Heart left ventricle (tissue), 16 donors: ENCODE results near the gene FAT1. TPM values are rescaled to one million over a fixed set of nuclear protein-coding genes. Genes with fewer than 3 reads are reported as not detected.
A peak's percentile ranks its signal among the peaks of the same experiment; 100 is the strongest.

Experiments used
- ATAC-seq, 4 donors: fragments of 200-7000 bp; cut with Tn5 transposase; one replicate each; pipeline ENCODE4 v1.9.1; 2020 to 2022; ENCODE audit warnings: moderate library complexity in 4 of 4, mild to moderate bottlenecking in 3 of 4, moderate number of reproducible peaks in 1 of 4
- DNase-seq, 5 donors: peaks; one replicate each; pipeline ENCODE4 v3.0.0-alpha.2; 2020
- H3K27ac ChIP-seq, 12 donors: fragments of 200-600 bp; sonication (generic) in 4 of 12; one replicate each; pipeline versions ENCODE4 v1.5.0 to v1.8.0; 2016 to 2022; ENCODE audit warnings: mild to moderate bottlenecking in 2 of 12
- H3K27me3 ChIP-seq, 9 donors: fragments of 200-600 bp; sonication (generic) in 2 of 9; one replicate each; pipeline versions ENCODE4 v1.5.1 to v1.8.0; 2016 to 2022; ENCODE audit warnings: mild to moderate bottlenecking in 3 of 9
- H3K36me3 ChIP-seq, 9 donors: fragments of 200-600 bp; sonication (generic) in 2 of 9; one replicate each; pipeline versions ENCODE4 v1.5.0 to v1.8.0; 2018 to 2022; ENCODE audit warnings: mild to moderate bottlenecking in 2 of 9
- H3K4me1 ChIP-seq, 12 donors: fragments of 200-600 bp; sonication (generic) in 4 of 12; one replicate each; pipeline versions ENCODE4 v1.5.0 to v1.8.0; 2016 to 2022; ENCODE audit warnings: mild to moderate bottlenecking in 3 of 12
- H3K4me3 ChIP-seq, 12 donors: fragments of 200-600 bp; sonication (generic) in 4 of 12; one replicate each; pipeline versions ENCODE4 v1.5.0 to v1.8.0; 2017 to 2022; ENCODE audit warnings: mild to moderate bottlenecking in 9 of 12, moderate library complexity in 4 of 12
- H3K9me3 ChIP-seq, 12 donors: fragments of 200-600 bp; sonication (generic) in 4 of 12; one replicate each; pipeline versions ENCODE4 v1.5.0 to v1.8.0; 2016 to 2022; ENCODE audit warnings: mild to moderate bottlenecking in 1 of 12
- CTCF ChIP-seq, 12 donors: fragments of 200-600 bp; sonication (generic) in 4 of 12; IDR thresholded peaks; one replicate each; pipeline versions ENCODE4 v1.5.0 to v1.8.0; 2018 to 2022; ENCODE audit warnings: antibody characterized with exemption in 12 of 12, mild to moderate bottlenecking in 5 of 12
- POLR2A ChIP-seq, 2 donors: fragments of 450-650 bp; IDR thresholded peaks; one replicate each; pipeline ENCODE4 v1.6.1; 2017; ENCODE audit warnings: antibody characterized with exemption in 2 of 2, mild to moderate bottlenecking in 2 of 2, moderate library complexity in 2 of 2
- WGBS, 4 donors: extraction: QIAGEN DNeasy Blood & Tissue Kit in 2 of 4; methylation state at CpG; one replicate each; pipeline versions ENCODE4 v1.1.5 to v1.1.7; 2013 to 2018; 5-methylcytosine and 5-hydroxymethylcytosine counted together
- intact Hi-C, 10 donors: fragments of 100-400 bp; cut with DNase I; formaldehyde crosslinking; loops; one replicate each; pipeline versions ENCODE4 v1.11.1 to v1.14.2; 2022
- polyA plus RNA-seq, 2 donors: library from polyadenylated mRNA; stranded (reverse); fragments of 200-250 nt; gene quantifications; one replicate each; pipeline ENCODE4 v1.2.3, GENCODE V29; 2013
- total RNA-seq, 9 donors: library from RNA; depleted of rRNA in 2 of 9; stranded (reverse); fragments of >200 nt in 2 of 9; fragmentation: NEBNext Ultra II Directional in 3 of 9; extraction: Animal tissue kit (Norgen Biotek cat#: 25700) in 3 of 9; gene quantifications; one replicate each; pipeline versions ENCODE4 v1.1.0 to v1.2.4, GENCODE V29; 2016 to 2023
- donor health status: ischemic (EF 13 %, LVEDD 7.1; RV severe dilation, severe dysfunction).
- donor health status: healthy with polysubstance abuse.
- donor health status: DM: no; HTN: yes; CAD: no.
- donor health status: DM: no; HTN: no; CAD: no.
- donor health status: ischemic (EF 25% LVEDD 6.9; RV normal size, moderate dysfunction).
- donor health status: ischemic (EF 25% LVEDD 5.7; RV mildly dilated, moderate dysfunction).
- donor health status: healthy.
- donor health status: DM: yes; HTN: yes; CAD: no.
- donor health status: ischemic (EF 35%, LVEDD 5.7; RV mildly dilated, moderate dysfunction).
- donor health status: nonischemic (EF 11% LVEDD 7.7; RV severe dilation, severe dysfunction).
- donor health status: DM: yes; HTN: yes; CAD: no.
- donor health status: PGD.
- donor health status: ischemic (EF 29% LVEDD 5.4; RV normal size, mild dysfunction).
- donor health status: nonischemic (EF 23%, LVEDD 6.1; RV moderate dilation, normal function).

Gene FAT1
- total and polyA plus RNA-seq, 11 donors, result 15.2 to 151 (median 65.9) TPM

- peak overlapping the region in 8 of 12 donors; percentile 17 to 73 (median 52) for H3K27ac ChIP-seq
- H3K27me3 ChIP-seq, result no peaks in the 10 kb centered on the region
- TF ChIP-seq POLR2A (IDR thresholded peaks at IDR 0.05) (no peak), CTCF (IDR thresholded peaks at IDR 0.05) (no peak)
- DNase-seq (no peak), ATAC-seq (peak in 3 of 4 donors; percentile 32 to 71 (median 54))
- 50 to 77% (median 67%) methylated on average over 16 of the region's 16 CpGs for WGBS, 4 donors
- H3K4me3 ChIP-seq, result no peak overlapping the region
- H3K9me3 ChIP-seq, result peaks cover 0 to 6% (median 0%) of the 10 kb centered on the region in 12 donors
- intact Hi-C loops, result no loop called here
- peaks cover 0 to 6% (median 0%) of the 10 kb centered on the region in 9 donors for H3K36me3 ChIP-seq
- H3K4me1 ChIP-seq, result peaks cover 0 to 59% (median 11%) of the 10 kb centered on the region in 12 donors
These were observed 9.5 kb downstream of the FAT1 start for GRCh38 chr4:186714006-186714675.

DNA sequence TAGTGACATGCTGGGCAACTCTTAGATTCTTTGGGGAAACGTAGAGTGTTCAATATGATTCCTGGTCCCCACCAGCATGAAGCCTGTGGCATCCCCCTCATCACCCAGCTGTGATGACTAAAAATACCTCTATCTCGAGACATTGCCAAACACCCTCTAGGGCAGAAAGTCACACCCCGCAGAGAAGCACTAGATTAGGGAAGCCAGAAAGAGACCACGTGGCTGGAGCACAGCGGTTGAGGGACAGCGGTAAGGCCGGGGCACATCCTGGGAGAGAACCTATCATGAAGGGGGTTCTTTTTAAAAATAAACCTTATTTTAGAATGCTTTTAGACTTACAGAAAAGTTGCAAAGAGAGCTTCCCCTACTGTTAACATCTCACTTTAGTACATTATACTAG, 11.0 kb downstream of the FAT1 start:
- Histone ChIP-seq H3K27me3 (no peaks in the 10 kb centered on the region), H3K27ac (peak overlapping the region in 9 of 12 donors; percentile 12 to 80 (median 60)), H3K9me3 (no peaks in the 10 kb centered on the region), H3K4me3 (no peak overlapping the region), H3K36me3 (peaks cover 0 to 20% (median 10%) of the 10 kb centered on the region in 9 donors), H3K4me1 (peaks cover 0 to 71% (median 13%) of the 10 kb centered on the region in 12 donors)
- 34 to 53% (median 48%) methylated on average over 7 of the region's 7 CpGs for WGBS, 4 donors
- DNase-seq (peak; percentile 51 to 76 (median 61)), ATAC-seq (peak; percentile 84 to 89 (median 89))
- intact Hi-C loops, result no loop called here
- TF ChIP-seq POLR2A (IDR thresholded peaks at IDR 0.05), result no peak
- TF ChIP-seq CTCF (IDR thresholded peaks at IDR 0.05), result no peak

GRCh38 chr4:186710521-186711119, 13.0 kb downstream of the FAT1 start:
- no peaks in the 10 kb centered on the region for H3K27me3 ChIP-seq
- TF ChIP-seq POLR2A (IDR thresholded peaks at IDR 0.05), result no peak
- TF ChIP-seq CTCF (IDR thresholded peaks at IDR 0.05), result no peak
- H3K4me1 ChIP-seq, result peaks cover 0 to 74% (median 16%) of the 10 kb centered on the region in 12 donors
- ATAC-seq (peak in 3 of 4 donors; percentile 13 to 33 (median 18)), DNase-seq (no peak)
- H3K36me3 ChIP-seq, result peaks cover 0 to 36% (median 10%) of the 10 kb centered on the region in 9 donors
- H3K4me3 ChIP-seq, result no peak overlapping the region
- intact Hi-C loops, result no loop called here
- H3K9me3 ChIP-seq, result no peaks in the 10 kb centered on the region
- 33 to 43% (median 40%) methylated on average over 5 of the region's 5 CpGs for WGBS, 4 donors
- H3K27ac ChIP-seq, result peak overlapping the region in 9 of 12 donors; percentile 27 to 77 (median 58)

GRCh38 chr4:186709517-186709916, 14.1 kb downstream of the FAT1 start:
- intact Hi-C loops, result no loop called here
- 61 to 66% (median 64%) methylated on average over 9 of the region's 9 CpGs for WGBS, 4 donors
- Histone ChIP-seq H3K4me3 (no peak overlapping the region), H3K36me3 (peaks cover 0 to 40% (median 10%) of the 10 kb centered on the region in 9 donors), H3K9me3 (no peaks in the 10 kb centered on the region), H3K4me1 (peaks cover 0 to 85% (median 19%) of the 10 kb centered on the region in 12 donors), H3K27me3 (no peaks in the 10 kb centered on the region), H3K27ac (peak overlapping the region in 2 of 12 donors; percentile 10 to 32)
- no peak for DNase-seq
- ATAC-seq, result no peak
- no peak for TF ChIP-seq POLR2A (IDR thresholded peaks at IDR 0.05)
- TF ChIP-seq CTCF (IDR thresholded peaks at IDR 0.05), result no peak
